ENCODE measurements around the gene PRAMEF17. TPM values are rescaled to one million over a fixed set of nuclear protein-coding genes. Genes with fewer than 3 reads are reported as not detected.
"Not testable (repeated sequence)": the region's sequence is repeated elsewhere in the genome, so short reads cannot be mapped to it uniquely, and the experiment has no call there.

Gene PRAMEF17
- not detected for total RNA-seq

GRCh38 chr1:13389332-13389731, at the start of gene PRAMEF17:
TSS of gene PRAMEF17 (plus strand) at chr1:13389632. CDS start at chr1:13389658, 26 bp downstream.
- H3K27ac Mint-ChIP-seq; H3K9me3 Mint-ChIP-seq; intact Hi-C loops (cut with micrococcal nuclease); DNase-seq; CTCF ChIA-PET; H3K4me1 Mint-ChIP-seq (ENCODE audit: low read depth); H3K36me3 Mint-ChIP-seq; POLR2A ChIA-PET; H3K27me3 Mint-ChIP-seq; H3K4me3 Mint-ChIP-seq: not testable (repeated sequence)

- H3K27ac Mint-ChIP-seq; intact Hi-C loops (cut with micrococcal nuclease); H3K9me3 Mint-ChIP-seq; H3K4me1 Mint-ChIP-seq (ENCODE audit: low read depth); H3K36me3 Mint-ChIP-seq; CTCF ChIA-PET; POLR2A ChIA-PET; H3K27me3 Mint-ChIP-seq; DNase-seq; H3K4me3 Mint-ChIP-seq: not testable (repeated sequence)
These were observed 46.9 kb upstream of the PRAMEF17 start for GRCh38 chr1:13342496-13342895.

GRCh38 chr1:13347034-13347433, 42.4 kb upstream of the PRAMEF17 start, which contains the start of gene PRAMEF14:
TSS of gene PRAMEF14 (minus strand) at chr1:13347134. CDS start at chr1:13345314, 1,820 bp downstream.
- H3K9me3 Mint-ChIP-seq; POLR2A ChIA-PET; H3K27ac Mint-ChIP-seq; intact Hi-C loops (cut with micrococcal nuclease); DNase-seq; H3K4me3 Mint-ChIP-seq; H3K36me3 Mint-ChIP-seq; H3K27me3 Mint-ChIP-seq; H3K4me1 Mint-ChIP-seq (ENCODE audit: low read depth); CTCF ChIA-PET: not testable (repeated sequence)

GRCh38 chr1:13353476-13353875, 36.0 kb upstream of the PRAMEF17 start:
- POLR2A ChIA-PET, DNase-seq: not testable (repeated sequence)

GRCh38 chr1:13354475-13354874, 35.0 kb upstream of the PRAMEF17 start:
- intact Hi-C loops (cut with micrococcal nuclease); DNase-seq; H3K27me3 Mint-ChIP-seq; POLR2A ChIA-PET; H3K36me3 Mint-ChIP-seq; H3K4me1 Mint-ChIP-seq (ENCODE audit: low read depth); H3K27ac Mint-ChIP-seq; H3K4me3 Mint-ChIP-seq; CTCF ChIA-PET: not testable (repeated sequence)
- H3K9me3 Mint-ChIP-seq = peaks cover 11% of the 10 kb centered on the region

More at GRCh38 chr1:13353476-13353875, 36.0 kb upstream of the PRAMEF17 start:
- peaks cover 11% of the 10 kb centered on the region for H3K9me3 Mint-ChIP-seq
- H3K4me1 Mint-ChIP-seq (ENCODE audit: low read depth); CTCF ChIA-PET; H3K27ac Mint-ChIP-seq; H3K4me3 Mint-ChIP-seq; H3K27me3 Mint-ChIP-seq; H3K36me3 Mint-ChIP-seq; intact Hi-C loops (cut with micrococcal nuclease): not testable (repeated sequence)

- intact Hi-C loops (cut with micrococcal nuclease); CTCF ChIA-PET; H3K4me1 Mint-ChIP-seq (ENCODE audit: low read depth); H3K27me3 Mint-ChIP-seq; POLR2A ChIA-PET; H3K36me3 Mint-ChIP-seq; H3K4me3 Mint-ChIP-seq; H3K27ac Mint-ChIP-seq: not testable (repeated sequence)
- peak; percentile 14 for DNase-seq
- peaks cover 11% of the 10 kb centered on the region for H3K9me3 Mint-ChIP-seq
These were observed 32.7 kb upstream of the PRAMEF17 start for GRCh38 chr1:13356774-13357173.

- DNase-seq, POLR2A ChIA-PET: not testable (repeated sequence)
These were observed 27.1 kb upstream of the PRAMEF17 start for GRCh38 chr1:13362364-13362763.

GRCh38 chr1:13364928-13365327, 24.5 kb upstream of the PRAMEF17 start:
- POLR2A ChIA-PET; H3K4me1 Mint-ChIP-seq (ENCODE audit: low read depth); H3K36me3 Mint-ChIP-seq; H3K9me3 Mint-ChIP-seq; DNase-seq; H3K27ac Mint-ChIP-seq; H3K27me3 Mint-ChIP-seq; CTCF ChIA-PET; intact Hi-C loops (cut with micrococcal nuclease); H3K4me3 Mint-ChIP-seq: not testable (repeated sequence)

More at GRCh38 chr1:13362364-13362763, 27.1 kb upstream of the PRAMEF17 start:
- H3K36me3 Mint-ChIP-seq; CTCF ChIA-PET; H3K4me1 Mint-ChIP-seq (ENCODE audit: low read depth); H3K4me3 Mint-ChIP-seq; H3K27ac Mint-ChIP-seq; H3K9me3 Mint-ChIP-seq; H3K27me3 Mint-ChIP-seq; intact Hi-C loops (cut with micrococcal nuclease): not testable (repeated sequence)

- H3K27ac Mint-ChIP-seq; H3K27me3 Mint-ChIP-seq; intact Hi-C loops (cut with micrococcal nuclease); POLR2A ChIA-PET; CTCF ChIA-PET; H3K36me3 Mint-ChIP-seq; H3K4me3 Mint-ChIP-seq; H3K4me1 Mint-ChIP-seq (ENCODE audit: low read depth); H3K9me3 Mint-ChIP-seq; DNase-seq: not testable (repeated sequence)
These were observed 22.9 kb upstream of the PRAMEF17 start for GRCh38 chr1:13366536-13366935.

- H3K36me3 Mint-ChIP-seq; intact Hi-C loops (cut with micrococcal nuclease); H3K4me3 Mint-ChIP-seq; H3K4me1 Mint-ChIP-seq (ENCODE audit: low read depth); H3K27me3 Mint-ChIP-seq; H3K9me3 Mint-ChIP-seq; POLR2A ChIA-PET; H3K27ac Mint-ChIP-seq; CTCF ChIA-PET: not testable (repeated sequence)
- DNase-seq = peak; percentile 42
These were observed 20.9 kb upstream of the PRAMEF17 start for GRCh38 chr1:13368544-13368943.

GRCh38 chr1:13378983-13379382, 10.4 kb upstream of the PRAMEF17 start:
- DNase-seq; POLR2A ChIA-PET; H3K27me3 Mint-ChIP-seq; H3K4me1 Mint-ChIP-seq (ENCODE audit: low read depth); CTCF ChIA-PET; intact Hi-C loops (cut with micrococcal nuclease); H3K4me3 Mint-ChIP-seq; H3K36me3 Mint-ChIP-seq; H3K9me3 Mint-ChIP-seq; H3K27ac Mint-ChIP-seq: not testable (repeated sequence)

GRCh38 chr1:13380380-13380779, 9.1 kb upstream of the PRAMEF17 start:
- H3K27ac Mint-ChIP-seq; H3K9me3 Mint-ChIP-seq; H3K27me3 Mint-ChIP-seq; CTCF ChIA-PET; H3K36me3 Mint-ChIP-seq; H3K4me3 Mint-ChIP-seq; intact Hi-C loops (cut with micrococcal nuclease); DNase-seq; H3K4me1 Mint-ChIP-seq (ENCODE audit: low read depth); POLR2A ChIA-PET: not testable (repeated sequence)

- intact Hi-C loops (cut with micrococcal nuclease); CTCF ChIA-PET: not testable (repeated sequence)
These were observed 3.6 kb downstream of the PRAMEF17 start for GRCh38 chr1:13393004-13393403.

GRCh38 chr1:13394761-13395160, 5.3 kb downstream of the PRAMEF17 start:
- POLR2A ChIA-PET; H3K27me3 Mint-ChIP-seq; H3K27ac Mint-ChIP-seq; CTCF ChIA-PET; intact Hi-C loops (cut with micrococcal nuclease); H3K4me1 Mint-ChIP-seq (ENCODE audit: low read depth); H3K9me3 Mint-ChIP-seq; DNase-seq; H3K4me3 Mint-ChIP-seq; H3K36me3 Mint-ChIP-seq: not testable (repeated sequence)

More at GRCh38 chr1:13393004-13393403, 3.6 kb downstream of the PRAMEF17 start:
- H3K9me3 Mint-ChIP-seq; H3K27me3 Mint-ChIP-seq; POLR2A ChIA-PET; H3K4me3 Mint-ChIP-seq; H3K4me1 Mint-ChIP-seq (ENCODE audit: low read depth); H3K36me3 Mint-ChIP-seq; H3K27ac Mint-ChIP-seq; DNase-seq: not testable (repeated sequence)
